Kidney epithelial cell (primary cell): ENCODE results near the gene RABGGTB. TPM values are rescaled to one million over a fixed set of nuclear protein-coding genes. Genes with fewer than 3 reads are reported as not detected.

Source experiments
- DNase-seq: peaks from one replicate; pipeline ENCODE4 v3.0.0-alpha.2; 2010; ENCODE audit warnings: low read depth
- H3K27me3 ChIP-seq: 2 replicates; pipeline ENCODE4 v1.6.0; 2011; ENCODE audit warnings: low read length; ENCODE audit not compliant: control insufficient read depth, insufficient read depth
- H3K36me3 ChIP-seq: 2 replicates; pipeline ENCODE4 v1.5.1; 2011; ENCODE audit warnings: low read length; ENCODE audit not compliant: control insufficient read depth, insufficient read depth
- H3K4me3 ChIP-seq: 2 replicates; pipeline ENCODE4 v1.5.1; 2011; ENCODE audit warnings: low read depth, mild to moderate bottlenecking, control low read depth, low read length
- CTCF ChIP-seq: IDR thresholded peaks from 2 replicates; pipeline ENCODE4 v1.5.1; 2011; ENCODE audit warnings: mild to moderate bottlenecking, moderate library complexity, low read length, control low read depth, inconsistent platforms; ENCODE audit not compliant: insufficient read depth, poor library complexity, severe bottlenecking
- total RNA-seq: library from RNA; depleted of rRNA; stranded (reverse); fragments of >200 nt; gene quantifications from 2 replicates; pipeline ENCODE4 v1.2.3, GENCODE V29; 2015

Gene RABGGTB
- total RNA-seq, 1 donor from 2014 or later: 77.1 TPM

DNA sequence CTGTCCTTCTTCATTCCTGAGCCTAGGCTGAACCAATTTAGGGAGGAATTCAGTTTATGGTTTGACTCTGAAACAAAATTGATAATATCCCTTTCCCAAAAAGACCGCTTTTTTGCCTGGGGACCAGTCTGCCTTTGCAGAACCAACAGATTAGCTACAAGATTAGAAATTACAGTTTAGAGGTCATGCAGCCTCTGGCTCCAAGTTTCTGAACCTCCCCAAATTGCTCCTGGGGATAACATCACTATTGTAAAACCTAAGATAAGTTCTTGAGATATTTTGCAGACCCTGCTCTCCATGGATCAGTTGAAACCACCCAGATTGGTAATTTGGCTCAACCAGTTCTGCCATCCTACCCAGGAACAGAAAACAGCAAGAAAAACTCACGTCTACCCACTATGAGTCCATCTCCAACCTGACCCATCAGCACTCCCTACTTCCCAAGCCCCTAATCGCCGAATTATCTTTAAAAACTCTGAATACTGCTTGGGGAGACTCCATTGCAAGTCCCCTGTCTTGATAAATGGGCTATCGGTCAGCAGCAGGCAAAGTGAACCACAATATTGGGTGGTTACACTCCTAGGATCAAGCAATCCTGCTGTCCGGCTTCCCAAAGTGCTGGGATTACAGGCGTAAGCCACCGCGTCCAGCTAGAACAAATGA lies 605 bp upstream of the RABGGTB start:
- H3K27me3 ChIP-seq: no peaks in the 10 kb centered on the region
- H3K36me3 ChIP-seq: no peaks in the 10 kb centered on the region
- DNase-seq: no peak
- H3K4me3 ChIP-seq: peak overlapping the region; percentile 68
- TF ChIP-seq CTCF: no peak

GRCh38 chr1:75786901-75787493 lies 941 bp downstream of the RABGGTB start:
- TF ChIP-seq CTCF: no peak
- H3K36me3 ChIP-seq: no peaks in the 10 kb centered on the region
- H3K27me3 ChIP-seq: no peaks in the 10 kb centered on the region
- DNase-seq: no peak
- peak overlapping the region; percentile 68 for H3K4me3 ChIP-seq

DNA sequence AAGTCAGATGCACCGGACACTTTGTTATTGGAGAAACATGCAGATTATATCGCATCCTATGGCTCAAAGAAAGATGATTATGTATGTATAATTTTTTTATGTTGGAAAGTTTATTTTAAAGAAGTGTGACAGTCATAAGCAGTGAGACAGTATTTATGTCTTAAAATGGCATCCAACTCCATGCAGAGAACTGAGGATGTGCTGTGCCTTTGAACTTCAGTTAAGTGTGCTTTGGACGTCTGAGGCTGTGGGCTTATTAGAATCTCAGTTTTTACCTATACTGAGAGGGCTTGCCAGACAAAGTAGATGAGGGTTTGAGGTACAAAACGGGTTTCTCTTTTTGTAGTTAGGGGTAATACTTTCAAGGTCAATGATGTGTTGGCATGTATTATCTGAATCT lies 1.5 kb downstream of the RABGGTB start:
- peak overlapping the region; percentile 68 for H3K4me3 ChIP-seq
- no peak for TF ChIP-seq CTCF
- no peaks in the 10 kb centered on the region for H3K27me3 ChIP-seq
- H3K36me3 ChIP-seq: no peaks in the 10 kb centered on the region
- DNase-seq: no peak

GRCh38 chr1:75789988-75790387 lies 3.9 kb downstream of the RABGGTB start:
- no peak for DNase-seq
- Histone ChIP-seq H3K4me3 (no peak overlapping the region), H3K36me3 (peaks cover 2% of the 10 kb centered on the region), H3K27me3 (no peaks in the 10 kb centered on the region)
- no peak for TF ChIP-seq CTCF

DNA sequence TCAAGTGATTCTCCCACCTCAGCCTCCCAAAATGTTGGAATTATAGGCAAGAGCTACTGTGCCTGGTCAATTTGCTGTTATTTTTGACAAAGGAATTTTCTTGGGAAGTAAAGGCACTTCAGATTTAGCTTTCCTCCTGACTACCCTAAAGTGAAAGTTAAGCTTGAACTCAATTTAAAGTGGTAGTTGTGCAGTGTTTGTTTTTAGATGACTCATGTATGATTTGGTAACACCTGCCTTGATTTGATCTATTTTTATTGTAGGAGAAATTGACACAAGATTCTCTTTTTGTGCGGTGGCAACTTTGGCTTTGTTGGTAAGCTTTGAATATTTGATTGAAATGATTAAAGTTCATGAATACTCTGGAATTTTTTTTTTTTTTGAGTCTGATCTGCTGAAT lies 5.0 kb downstream of the RABGGTB start:
- no peak for TF ChIP-seq CTCF
- Histone ChIP-seq H3K36me3 (peaks cover 2% of the 10 kb centered on the region), H3K27me3 (no peaks in the 10 kb centered on the region), H3K4me3 (no peak overlapping the region)
- DNase-seq: no peak

DNA sequence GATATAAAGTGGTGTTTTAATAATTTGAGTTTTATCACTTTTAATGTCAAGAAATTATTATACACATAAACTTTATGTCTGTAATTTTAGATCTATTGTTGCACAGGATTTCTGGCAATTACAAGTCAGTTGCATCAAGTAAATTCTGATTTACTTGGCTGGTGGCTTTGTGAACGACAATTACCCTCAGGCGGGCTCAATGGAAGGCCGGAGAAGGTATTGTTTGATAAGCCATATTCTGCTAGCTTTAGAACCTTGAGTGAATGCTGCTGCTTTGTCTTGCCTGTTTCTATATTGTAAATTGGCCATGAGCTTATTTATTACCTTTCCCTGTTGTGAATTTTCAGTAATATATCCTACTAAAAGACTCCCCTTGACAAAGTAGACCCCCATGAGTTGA lies 6.0 kb downstream of the RABGGTB start:
- no peak for TF ChIP-seq CTCF
- no peak overlapping the region for H3K4me3 ChIP-seq
- no peak for DNase-seq
- H3K27me3 ChIP-seq: no peaks in the 10 kb centered on the region
- H3K36me3 ChIP-seq: peaks cover 2% of the 10 kb centered on the region
